Stimulated activated CD4-positive, alpha-beta T cell treated with anti-CD3 and anti-CD28 coated beads, Interleukin-2, amount 100 ng/mL, for 4 hours (primary cell): ENCODE results near the gene SSBP2.

Source experiments
- DNase-seq: peaks from one replicate; pipeline ENCODE4 v3.0.0-alpha.2; 2020; ENCODE audit warnings: low read depth

SSBP2 gene

GRCh38 chr5:81751009-81751835, at the start of gene SSBP2:
Gene SSBP2, minus strand, starts transcription at chr5:81751097. Its CDS starts 55 bp downstream, at chr5:81751042.
- peak; percentile 99 for DNase-seq

- no peak for DNase-seq
Measured at GRCh38 chr5:81795666-81796065, 44.8 kb upstream of the SSBP2 start.

- no peak for DNase-seq
Measured at GRCh38 chr5:81794226-81794625, 43.3 kb upstream of the SSBP2 start.

GRCh38 chr5:81790336-81790735, 39.4 kb upstream of the SSBP2 start:
- no peak for DNase-seq

- no peak for DNase-seq
Measured at GRCh38 chr5:81789033-81789432, 38.1 kb upstream of the SSBP2 start.

- no peak for DNase-seq
Measured at GRCh38 chr5:81788329-81788728, 37.4 kb upstream of the SSBP2 start.

- no peak for DNase-seq
Measured at GRCh38 chr5:81787474-81788242, 36.8 kb upstream of the SSBP2 start.

- DNase-seq = no peak
Measured at GRCh38 chr5:81786991-81787390, 36.1 kb upstream of the SSBP2 start.

- DNase-seq = no peak
Measured at GRCh38 chr5:81786496-81786895, 35.6 kb upstream of the SSBP2 start.

GRCh38 chr5:81785322-81785721, 34.4 kb upstream of the SSBP2 start:
- no peak for DNase-seq

GRCh38 chr5:81783401-81783800, 32.5 kb upstream of the SSBP2 start:
- no peak for DNase-seq

GRCh38 chr5:81782811-81783210, 31.9 kb upstream of the SSBP2 start:
- DNase-seq = no peak

GRCh38 chr5:81779916-81780266, 29.0 kb upstream of the SSBP2 start:
- no peak for DNase-seq

- DNase-seq = peak; percentile 7
Measured at GRCh38 chr5:81779125-81779915, 28.4 kb upstream of the SSBP2 start.

GRCh38 chr5:81778642-81779041, 27.7 kb upstream of the SSBP2 start:
- DNase-seq = no peak

- DNase-seq = no peak
Measured at GRCh38 chr5:81776258-81776657, 25.4 kb upstream of the SSBP2 start.

- DNase-seq = no peak
Measured at GRCh38 chr5:81774374-81774773, 23.5 kb upstream of the SSBP2 start.

- DNase-seq = no peak
Measured at GRCh38 chr5:81773574-81773973, 22.7 kb upstream of the SSBP2 start.

GRCh38 chr5:81773161-81773560, 22.3 kb upstream of the SSBP2 start:
- DNase-seq = no peak

- DNase-seq = no peak
Measured at GRCh38 chr5:81772488-81772887, 21.6 kb upstream of the SSBP2 start.

GRCh38 chr5:81768935-81769452, 18.1 kb upstream of the SSBP2 start:
- DNase-seq = no peak

- DNase-seq = no peak
Measured at GRCh38 chr5:81767938-81768337, 17.0 kb upstream of the SSBP2 start.
